ENCODE results near the gene TMEM229B.
"Not testable (repeated sequence)": the region's sequence is repeated elsewhere in the genome, so short reads cannot be mapped to it uniquely, and the experiment has no call there.

DNA sequence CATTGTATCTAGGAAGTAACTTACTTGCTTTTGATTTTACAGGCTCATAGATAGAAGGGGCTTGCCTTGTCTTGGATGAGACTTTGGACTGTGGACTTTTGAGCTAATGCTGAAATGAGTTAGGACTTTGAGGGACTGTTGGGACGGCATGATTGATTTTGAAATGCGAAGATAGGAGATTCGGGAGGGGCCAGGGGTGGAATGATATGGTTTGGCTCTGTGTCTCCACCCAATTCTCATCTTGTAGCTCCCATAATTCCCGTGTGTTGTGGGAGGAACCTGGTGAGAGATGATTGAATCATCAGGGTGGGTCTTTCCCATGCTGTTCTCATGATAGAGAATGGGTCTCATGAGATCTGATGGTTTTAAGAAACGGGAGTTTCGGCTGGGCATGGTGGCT is 36.9 kb downstream of the TMEM229B start:
- TF ChIP-seq, protein P1, sequence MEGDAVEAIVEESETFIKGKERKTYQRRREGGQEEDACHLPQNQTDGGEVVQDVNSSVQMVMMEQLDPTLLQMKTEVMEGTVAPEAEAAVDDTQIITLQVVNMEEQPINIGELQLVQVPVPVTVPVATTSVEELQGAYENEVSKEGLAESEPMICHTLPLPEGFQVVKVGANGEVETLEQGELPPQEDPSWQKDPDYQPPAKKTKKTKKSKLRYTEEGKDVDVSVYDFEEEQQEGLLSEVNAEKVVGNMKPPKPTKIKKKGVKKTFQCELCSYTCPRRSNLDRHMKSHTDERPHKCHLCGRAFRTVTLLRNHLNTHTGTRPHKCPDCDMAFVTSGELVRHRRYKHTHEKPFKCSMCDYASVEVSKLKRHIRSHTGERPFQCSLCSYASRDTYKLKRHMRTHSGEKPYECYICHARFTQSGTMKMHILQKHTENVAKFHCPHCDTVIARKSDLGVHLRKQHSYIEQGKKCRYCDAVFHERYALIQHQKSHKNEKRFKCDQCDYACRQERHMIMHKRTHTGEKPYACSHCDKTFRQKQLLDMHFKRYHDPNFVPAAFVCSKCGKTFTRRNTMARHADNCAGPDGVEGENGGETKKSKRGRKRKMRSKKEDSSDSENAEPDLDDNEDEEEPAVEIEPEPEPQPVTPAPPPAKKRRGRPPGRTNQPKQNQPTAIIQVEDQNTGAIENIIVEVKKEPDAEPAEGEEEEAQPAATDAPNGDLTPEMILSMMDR (IDR thresholded peaks at IDR 0.05 in 2 of 3, conservative IDR thresholded peaks at IDR 0.05 in 1 of 3; ENCODE audit: borderline replicate concordance in 1 of 3, insufficient read depth in 1 of 3, low read depth in 2 of 3, low read length in 2 of 3) = not testable (repeated sequence)
- TF ChIP-seq EZH2 (IDR thresholded peaks at IDR 0.05); RAD21 (IDR thresholded peaks at IDR 0.05; ENCODE audit: low read depth); SP1 (IDR thresholded peaks at IDR 0.05; ENCODE audit: low read depth); POLR2AphosphoS5 (IDR thresholded peaks at IDR 0.05; ENCODE audit: low read depth, low read length); POLR2A (IDR thresholded peaks at IDR 0.05; ENCODE audit: borderline replicate concordance, extremely low read depth, insufficient read depth, insufficient read length); YY1 (IDR thresholded peaks at IDR 0.05; ENCODE audit: extremely low read depth, insufficient replicate concordance, low read depth, low read length): not testable (repeated sequence)
- TF ChIP-seq, protein P2, sequence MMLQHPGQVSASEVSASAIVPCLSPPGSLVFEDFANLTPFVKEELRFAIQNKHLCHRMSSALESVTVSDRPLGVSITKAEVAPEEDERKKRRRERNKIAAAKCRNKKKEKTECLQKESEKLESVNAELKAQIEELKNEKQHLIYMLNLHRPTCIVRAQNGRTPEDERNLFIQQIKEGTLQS (IDR thresholded peaks at IDR 0.05) = not testable (repeated sequence)

All from HCT116 (cell line).